Subcutaneous adipose tissue (tissue), 4 donors: ENCODE data around the gene SCML1. TPM values are rescaled to one million over a fixed set of nuclear protein-coding genes. Genes with fewer than 3 reads are reported as not detected.

Experiments
- total RNA-seq, 4 donors: library from RNA; depleted of rRNA; stranded (reverse); fragments of >200 nt; gene quantifications; one replicate each; pipeline ENCODE4 v1.1.0, GENCODE V29; 2016
- TF ChIP-seq, protein P1 (sequence below): fragments of 450-650 bp; IDR thresholded peaks from one replicate; pipeline ENCODE4 v1.5.1; 2016; ENCODE audit warnings: low read depth, mild to moderate bottlenecking, control low read depth, antibody characterized with exemption, moderate library complexity

SCML1 gene
- total RNA-seq, 4 donors from 2014 or later, result 17.0 to 21.5 (median 18.7) TPM

DNA sequence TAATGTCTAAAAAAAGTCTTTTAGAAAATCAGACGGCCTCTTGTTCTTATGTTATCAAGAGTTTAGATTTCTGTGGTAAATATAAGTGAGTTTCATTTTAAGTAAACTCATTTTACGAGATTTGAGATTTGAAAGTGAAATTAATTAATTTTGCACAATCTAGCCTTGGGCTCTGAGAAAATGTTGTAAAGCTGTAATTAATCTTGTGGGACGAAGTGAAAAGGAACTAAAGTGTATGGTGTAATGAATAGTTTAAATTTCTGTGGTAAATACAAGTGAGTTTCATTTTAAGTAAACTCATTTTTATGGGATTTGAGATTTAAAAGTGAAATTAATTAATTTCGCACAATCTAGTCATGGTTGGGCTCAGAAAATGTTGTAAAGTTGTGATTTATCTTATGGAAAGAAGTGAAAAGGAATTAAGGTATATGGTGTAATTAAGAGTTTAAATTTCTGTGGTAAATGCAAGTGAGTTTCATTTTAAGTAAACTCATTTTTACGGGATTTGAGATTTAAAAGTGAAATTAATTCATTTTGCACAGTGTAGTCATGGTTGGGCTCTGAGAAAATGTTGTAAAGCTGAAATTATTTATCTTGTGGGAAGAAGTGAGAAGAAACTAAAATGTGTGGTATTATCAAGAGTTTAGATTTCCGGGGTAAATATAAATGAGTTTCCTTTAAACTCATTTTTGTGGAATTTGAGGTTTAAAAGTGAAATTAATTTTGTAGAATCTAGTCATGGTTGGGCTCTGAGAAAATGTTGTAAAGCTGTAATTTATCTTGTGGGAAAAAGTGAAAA is 1.6 kb downstream of the SCML1 start:
- TF ChIP-seq, protein P1, sequence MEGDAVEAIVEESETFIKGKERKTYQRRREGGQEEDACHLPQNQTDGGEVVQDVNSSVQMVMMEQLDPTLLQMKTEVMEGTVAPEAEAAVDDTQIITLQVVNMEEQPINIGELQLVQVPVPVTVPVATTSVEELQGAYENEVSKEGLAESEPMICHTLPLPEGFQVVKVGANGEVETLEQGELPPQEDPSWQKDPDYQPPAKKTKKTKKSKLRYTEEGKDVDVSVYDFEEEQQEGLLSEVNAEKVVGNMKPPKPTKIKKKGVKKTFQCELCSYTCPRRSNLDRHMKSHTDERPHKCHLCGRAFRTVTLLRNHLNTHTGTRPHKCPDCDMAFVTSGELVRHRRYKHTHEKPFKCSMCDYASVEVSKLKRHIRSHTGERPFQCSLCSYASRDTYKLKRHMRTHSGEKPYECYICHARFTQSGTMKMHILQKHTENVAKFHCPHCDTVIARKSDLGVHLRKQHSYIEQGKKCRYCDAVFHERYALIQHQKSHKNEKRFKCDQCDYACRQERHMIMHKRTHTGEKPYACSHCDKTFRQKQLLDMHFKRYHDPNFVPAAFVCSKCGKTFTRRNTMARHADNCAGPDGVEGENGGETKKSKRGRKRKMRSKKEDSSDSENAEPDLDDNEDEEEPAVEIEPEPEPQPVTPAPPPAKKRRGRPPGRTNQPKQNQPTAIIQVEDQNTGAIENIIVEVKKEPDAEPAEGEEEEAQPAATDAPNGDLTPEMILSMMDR, result no peak

DNA sequence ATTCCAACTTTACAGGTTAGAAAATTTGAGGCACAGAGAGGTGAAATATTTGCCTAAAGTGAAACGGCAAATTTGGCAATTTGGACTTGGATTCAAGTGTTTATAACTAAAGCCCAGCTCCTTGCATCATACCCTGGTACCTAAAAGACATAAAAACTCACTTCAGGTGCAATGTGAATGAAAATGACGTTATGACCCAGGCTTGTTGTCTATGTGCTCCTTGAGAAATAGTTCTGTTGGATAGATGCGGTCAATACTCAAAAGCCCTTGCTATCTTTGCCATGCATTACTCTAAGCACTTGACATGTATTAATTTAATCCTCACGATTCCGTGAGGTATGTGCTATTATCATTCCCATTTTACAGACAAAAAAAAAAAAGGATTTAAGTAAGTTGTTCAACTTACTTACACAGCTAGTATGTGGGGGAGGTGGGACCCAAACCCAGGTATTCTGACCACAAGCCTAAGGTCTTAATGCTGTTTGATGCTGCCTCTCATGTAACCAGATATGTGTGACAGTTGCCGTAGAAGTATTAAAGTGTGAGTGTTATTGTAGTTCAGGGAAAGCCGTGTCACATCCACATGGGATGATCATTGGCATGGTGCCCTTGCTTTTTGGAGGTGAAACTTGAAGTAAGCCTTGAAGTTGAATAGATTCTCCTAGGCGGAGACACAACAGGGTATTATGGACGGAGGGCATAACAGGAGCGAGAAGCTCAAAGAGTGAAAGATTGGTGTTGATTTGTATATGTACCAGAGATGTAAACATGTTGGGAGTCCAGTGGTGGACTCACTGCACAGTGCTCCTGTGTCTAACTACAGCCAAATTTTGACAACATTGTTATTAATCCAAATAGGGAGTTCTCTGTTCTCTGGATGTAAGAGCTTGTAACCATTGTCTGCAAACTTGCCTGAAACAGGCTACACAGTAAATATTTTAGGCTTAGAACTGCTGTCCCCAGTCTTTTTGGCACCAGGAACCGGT is 3.1 kb downstream of the SCML1 start:
- TF ChIP-seq, protein P1, result no peak

DNA sequence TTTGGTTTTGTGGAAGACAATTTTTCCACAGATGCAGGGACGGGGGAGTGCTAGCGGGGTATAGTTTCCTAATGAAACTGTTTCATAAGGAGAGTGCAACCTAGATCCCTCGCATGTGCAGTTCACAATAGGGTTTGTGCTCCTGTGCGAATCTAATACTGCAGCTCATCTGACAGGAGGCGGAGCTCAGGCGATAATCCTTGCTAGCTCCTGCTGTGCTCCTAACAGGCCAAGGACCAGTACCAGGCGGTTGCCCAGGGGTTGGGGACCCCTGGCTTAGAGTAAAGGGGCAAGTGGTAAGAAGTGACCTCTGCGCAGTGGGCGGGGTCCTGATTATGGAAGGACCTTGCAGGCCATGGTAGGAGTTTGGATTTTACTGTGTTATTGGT is 3.8 kb downstream of the SCML1 start:
- TF ChIP-seq, protein P1, result no peak

DNA sequence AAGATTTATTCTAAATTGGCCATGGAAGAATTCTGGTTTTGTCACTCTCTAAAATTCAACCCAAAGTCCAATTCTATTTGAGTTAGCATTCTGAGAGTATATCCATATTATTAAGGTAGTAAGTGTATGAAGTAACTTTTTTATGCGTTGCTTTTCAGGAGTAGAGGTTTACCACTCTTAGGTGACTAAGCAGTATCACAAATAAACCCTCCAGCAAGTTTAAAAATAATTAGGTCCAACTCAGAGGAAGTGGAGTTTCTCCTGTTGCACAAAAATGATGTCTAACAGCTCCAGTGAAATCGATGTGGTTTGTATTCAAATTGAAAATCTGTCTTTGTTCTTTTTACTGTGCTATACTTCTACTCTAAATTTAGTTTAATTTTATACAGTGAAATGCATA is 6.6 kb downstream of the SCML1 start:
- TF ChIP-seq, protein P1, result no peak

DNA sequence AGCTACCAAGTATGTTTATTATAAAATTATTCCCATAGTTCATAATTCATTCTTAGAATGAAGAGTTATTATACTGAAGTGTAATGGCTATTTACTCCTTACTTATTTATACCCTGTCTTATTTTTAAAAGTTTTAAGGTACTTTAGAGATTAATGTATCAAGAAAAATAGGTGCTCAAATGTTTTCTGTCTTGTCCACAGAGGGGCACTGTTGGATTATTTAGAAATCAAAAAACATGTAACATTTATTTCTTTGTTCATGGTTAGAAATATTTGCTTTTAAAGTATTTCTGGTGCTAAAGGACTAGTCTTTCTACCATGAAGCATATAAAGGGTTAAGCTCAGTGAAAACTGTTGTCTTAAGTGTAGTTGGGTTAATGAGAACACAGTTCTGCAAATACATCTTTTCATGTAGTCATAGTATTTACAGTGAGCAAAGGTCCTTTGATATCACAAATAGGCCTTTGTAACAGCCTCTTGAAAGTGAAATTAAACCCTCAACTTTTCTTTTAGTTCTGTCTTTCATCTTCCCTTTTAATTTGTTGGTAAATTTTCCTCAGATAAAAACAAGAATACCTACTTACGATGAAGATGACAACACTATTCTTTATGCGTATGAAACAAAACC is 7.7 kb downstream of the SCML1 start:
- TF ChIP-seq, protein P1, result no peak

DNA sequence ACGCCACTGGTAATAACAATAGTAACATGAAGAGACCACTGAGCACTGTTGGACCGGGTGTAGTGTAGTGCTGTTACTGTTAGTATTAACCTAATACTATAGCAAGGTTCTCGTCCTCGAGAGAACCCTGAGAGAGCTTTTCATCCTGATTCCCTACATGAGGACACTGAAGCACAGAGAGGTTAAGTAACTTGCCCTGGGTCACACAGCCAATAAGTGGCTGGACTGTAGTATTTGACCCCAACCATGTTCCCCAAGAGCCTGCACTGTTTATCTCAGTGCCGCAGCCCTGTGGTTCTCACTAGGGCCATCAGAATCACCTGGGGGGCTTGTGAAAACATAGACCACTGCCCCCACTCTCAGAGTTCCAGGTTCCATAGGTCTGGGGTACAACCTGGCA is 10.4 kb downstream of the SCML1 start:
- TF ChIP-seq, protein P1, result no peak
